ENCODE data around the gene COL5A2.

DNA sequence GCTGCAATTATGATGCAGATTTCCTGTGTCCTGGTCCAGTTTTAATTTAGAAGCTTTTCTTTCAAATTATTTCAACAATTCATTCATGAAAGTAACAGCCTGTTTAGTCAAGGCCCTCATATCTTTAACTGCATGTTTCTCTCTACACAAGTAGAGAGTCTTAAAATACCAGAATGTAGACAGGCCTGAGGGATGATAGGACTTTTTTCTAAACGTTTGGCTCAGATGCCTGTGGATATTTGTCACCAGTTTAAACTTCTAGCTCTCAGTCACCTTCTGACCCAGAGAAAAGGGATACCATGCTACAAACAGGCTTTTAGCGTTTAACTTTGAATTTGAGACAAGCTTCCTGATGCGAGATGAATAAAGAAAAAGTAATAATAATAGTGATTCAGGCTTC, 15.7 kb downstream of the COL5A2 start:
- TF ChIP-seq, protein P1, sequence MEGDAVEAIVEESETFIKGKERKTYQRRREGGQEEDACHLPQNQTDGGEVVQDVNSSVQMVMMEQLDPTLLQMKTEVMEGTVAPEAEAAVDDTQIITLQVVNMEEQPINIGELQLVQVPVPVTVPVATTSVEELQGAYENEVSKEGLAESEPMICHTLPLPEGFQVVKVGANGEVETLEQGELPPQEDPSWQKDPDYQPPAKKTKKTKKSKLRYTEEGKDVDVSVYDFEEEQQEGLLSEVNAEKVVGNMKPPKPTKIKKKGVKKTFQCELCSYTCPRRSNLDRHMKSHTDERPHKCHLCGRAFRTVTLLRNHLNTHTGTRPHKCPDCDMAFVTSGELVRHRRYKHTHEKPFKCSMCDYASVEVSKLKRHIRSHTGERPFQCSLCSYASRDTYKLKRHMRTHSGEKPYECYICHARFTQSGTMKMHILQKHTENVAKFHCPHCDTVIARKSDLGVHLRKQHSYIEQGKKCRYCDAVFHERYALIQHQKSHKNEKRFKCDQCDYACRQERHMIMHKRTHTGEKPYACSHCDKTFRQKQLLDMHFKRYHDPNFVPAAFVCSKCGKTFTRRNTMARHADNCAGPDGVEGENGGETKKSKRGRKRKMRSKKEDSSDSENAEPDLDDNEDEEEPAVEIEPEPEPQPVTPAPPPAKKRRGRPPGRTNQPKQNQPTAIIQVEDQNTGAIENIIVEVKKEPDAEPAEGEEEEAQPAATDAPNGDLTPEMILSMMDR (optimal IDR thresholded peaks at IDR 0.05 in 1 of 3, IDR thresholded peaks at IDR 0.05 in 1 of 3, conservative IDR thresholded peaks at IDR 0.05 in 1 of 3; ENCODE audit: extremely low read depth in 1 of 3, insufficient read depth in 2 of 3, low read length in 3 of 3): no peak
- TF ChIP-seq EZH2 (IDR thresholded peaks at IDR 0.05; ENCODE audit: low read length): no peak
